ENCODE results near the gene HES2. TPM values are rescaled to one million over a fixed set of nuclear protein-coding genes. Genes with fewer than 3 reads are reported as not detected.

The HES2 gene
- total RNA-seq, 1 experiment from 2014 or later = 1.2 TPM

DNA sequence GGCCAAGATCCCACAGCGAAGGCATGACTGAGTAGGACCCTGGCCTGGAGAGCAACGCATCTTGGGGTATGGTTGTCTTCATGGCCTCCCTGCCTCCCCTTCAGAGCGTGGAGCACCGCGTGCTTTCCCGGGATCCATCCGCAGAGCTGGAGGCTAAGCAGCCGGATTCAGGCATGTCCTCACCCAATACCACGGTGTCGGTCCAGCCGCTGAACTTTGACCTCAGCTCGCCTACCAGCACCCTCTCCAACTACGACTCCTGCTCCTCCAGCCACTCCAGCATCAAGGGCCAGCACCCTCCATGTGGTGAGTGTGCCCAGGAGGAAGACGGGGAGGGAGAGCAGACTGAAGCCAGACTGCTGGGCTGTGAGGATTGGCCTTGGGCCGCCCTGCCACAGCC is 24.7 kb upstream of the HES2 start:
- Mint-ChIP-seq H3K27me3 (ENCODE audit: low read depth) (peaks cover 22% of the 10 kb centered on the region), H3K36me3 (ENCODE audit: insufficient read depth in 1 of 3, low read depth in 3 of 3) (no peaks in the 10 kb centered on the region; a peak in 1 of 7 replicates), H3K9me3 (no peaks in the 10 kb centered on the region; a peak in 1 of 5 replicates), H3K27ac (no peak overlapping the region), H3K4me3 (no peak overlapping the region), H3K4me1 (peaks cover 28 to 37% of the 10 kb centered on the region in 2 experiments)
- H2AK5ac ChIP-seq (ENCODE audit: insufficient read length, low read length) = no peak overlapping the region
- H2AFZ ChIP-seq (ENCODE audit: low read length) = no peak overlapping the region
- peaks cover 8% of the 10 kb centered on the region for H3K23me2 ChIP-seq (ENCODE audit: insufficient read length, low read depth, low read length, poor library complexity, severe bottlenecking)
- H3K4me1 ChIP-seq (ENCODE audit: insufficient read depth, low read length) = no peaks in the 10 kb centered on the region; the same call in 1 of the 2 replicates
- no peak overlapping the region for H2BK20ac ChIP-seq (ENCODE audit: low read depth, low read length, poor library complexity, severe bottlenecking)
- no peak overlapping the region for H3K14ac ChIP-seq (ENCODE audit: insufficient read depth, low read length)
- H3K27me3 ChIP-seq (ENCODE audit: insufficient read depth, low read length) = peaks cover 4% of the 10 kb centered on the region; the same call in 1 of the 2 replicates
- H2BK15ac ChIP-seq (ENCODE audit: low read depth, low read length) = no peak overlapping the region
- no peak for DNase-seq
- no CpG with 5 or more reads among the region's 15 CpGs for WGBS (ENCODE audit: extremely low coverage, insufficient read length, low lambda C conversion rate)
- H3K9ac ChIP-seq (ENCODE audit: extremely low read depth, insufficient read length, low read length) = no peak overlapping the region
- H3K79me2 ChIP-seq (ENCODE audit: insufficient read depth, low read length) = no peaks in the 10 kb centered on the region
- H3K9me3 ChIP-seq (ENCODE audit: control insufficient read depth, low read depth, low read length) = no peaks in the 10 kb centered on the region
- H2BK5ac ChIP-seq (ENCODE audit: insufficient read length, low read length) = no peak overlapping the region
- no peak overlapping the region for H3K23ac ChIP-seq (ENCODE audit: insufficient read length, low read depth, low read length)
- H3K27ac ChIP-seq (ENCODE audit: insufficient read length, low read depth, low read length) = no peak overlapping the region
- no peak overlapping the region for H3K4ac ChIP-seq (ENCODE audit: low read depth, low read length)
- H3K4me2 ChIP-seq (ENCODE audit: insufficient read depth, insufficient read length, low read length) = no peak overlapping the region
- no peaks in the 10 kb centered on the region for H4K20me1 ChIP-seq (ENCODE audit: control insufficient read depth, insufficient read depth, insufficient read length)
- H4K91ac ChIP-seq (ENCODE audit: insufficient read length, low read depth, low read length) = no peak overlapping the region
- no peak overlapping the region for H2BK12ac ChIP-seq (ENCODE audit: insufficient read length, low read depth, low read length)
- H3T11ph ChIP-seq (ENCODE audit: low read length) = no peak overlapping the region
- H4K5ac ChIP-seq (ENCODE audit: insufficient read length, low read depth, low read length) = no peak overlapping the region
- H3K56ac ChIP-seq (ENCODE audit: insufficient read length, low read depth, low read length) = no peak overlapping the region
- TF ChIP-seq, protein P1, sequence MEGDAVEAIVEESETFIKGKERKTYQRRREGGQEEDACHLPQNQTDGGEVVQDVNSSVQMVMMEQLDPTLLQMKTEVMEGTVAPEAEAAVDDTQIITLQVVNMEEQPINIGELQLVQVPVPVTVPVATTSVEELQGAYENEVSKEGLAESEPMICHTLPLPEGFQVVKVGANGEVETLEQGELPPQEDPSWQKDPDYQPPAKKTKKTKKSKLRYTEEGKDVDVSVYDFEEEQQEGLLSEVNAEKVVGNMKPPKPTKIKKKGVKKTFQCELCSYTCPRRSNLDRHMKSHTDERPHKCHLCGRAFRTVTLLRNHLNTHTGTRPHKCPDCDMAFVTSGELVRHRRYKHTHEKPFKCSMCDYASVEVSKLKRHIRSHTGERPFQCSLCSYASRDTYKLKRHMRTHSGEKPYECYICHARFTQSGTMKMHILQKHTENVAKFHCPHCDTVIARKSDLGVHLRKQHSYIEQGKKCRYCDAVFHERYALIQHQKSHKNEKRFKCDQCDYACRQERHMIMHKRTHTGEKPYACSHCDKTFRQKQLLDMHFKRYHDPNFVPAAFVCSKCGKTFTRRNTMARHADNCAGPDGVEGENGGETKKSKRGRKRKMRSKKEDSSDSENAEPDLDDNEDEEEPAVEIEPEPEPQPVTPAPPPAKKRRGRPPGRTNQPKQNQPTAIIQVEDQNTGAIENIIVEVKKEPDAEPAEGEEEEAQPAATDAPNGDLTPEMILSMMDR (conservative IDR thresholded peaks at IDR 0.05) = no peak
- H3K18ac ChIP-seq (ENCODE audit: insufficient read length, low read depth, low read length) = no peak overlapping the region
- H3K79me1 ChIP-seq (ENCODE audit: insufficient read depth, low read depth, low read length, poor library complexity, severe bottlenecking) = no peaks in the 10 kb centered on the region
- no peak overlapping the region for H2BK120ac ChIP-seq (ENCODE audit: low read depth, low read length, poor library complexity, severe bottlenecking)
- H4K8ac ChIP-seq (replicated peaks; ENCODE audit: insufficient read length, low read depth, low read length) = no peak overlapping the region
